SK-N-SH (cell line): ENCODE results near the gene EXOSC2.

Experiments
- CHD2 ChIP-seq: fragments of 150-350 bp; IDR thresholded peaks from 2 replicates; pipeline ENCODE4 v1.6.1; 2018; ENCODE audit warnings: low read length; ENCODE audit not compliant: partially characterized antibody
- EP300 ChIP-seq, 2 experiments: IDR thresholded peaks; 2 replicates each; pipeline versions ENCODE4 v1.4.0 to v1.6.1; 2012; ENCODE audit warnings: borderline replicate concordance in 1 of 2, low read depth in 1 of 2, low read length in 1 of 2
- TF ChIP-seq, protein P1 (sequence below): fragments of 200-600 bp; sonication (generic); IDR thresholded peaks from 2 replicates; pipeline ENCODE4 v1.6.1; 2017; ENCODE audit warnings: antibody characterized with exemption, mild to moderate bottlenecking, moderate library complexity

DNA sequence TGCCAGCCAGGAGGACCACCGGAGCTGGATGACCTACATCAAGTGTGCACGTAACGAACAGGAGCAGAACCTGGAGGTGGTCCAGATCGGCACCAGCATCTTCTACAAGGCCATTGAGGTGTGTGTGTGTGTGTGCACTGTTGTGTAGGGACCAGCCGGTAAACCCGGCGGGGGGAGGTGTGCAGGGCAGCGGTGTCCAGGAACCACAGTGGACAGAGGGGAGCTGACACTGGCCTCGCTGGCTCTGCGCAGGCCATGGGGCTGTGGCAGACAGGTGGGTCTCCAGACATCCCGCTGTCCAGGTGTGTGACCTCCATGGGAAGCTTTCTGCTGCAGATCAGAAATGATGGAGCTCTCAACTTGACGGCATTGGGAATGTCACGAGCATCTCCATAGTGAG is 25.4 kb upstream of the EXOSC2 start:
- TF ChIP-seq, protein P1, sequence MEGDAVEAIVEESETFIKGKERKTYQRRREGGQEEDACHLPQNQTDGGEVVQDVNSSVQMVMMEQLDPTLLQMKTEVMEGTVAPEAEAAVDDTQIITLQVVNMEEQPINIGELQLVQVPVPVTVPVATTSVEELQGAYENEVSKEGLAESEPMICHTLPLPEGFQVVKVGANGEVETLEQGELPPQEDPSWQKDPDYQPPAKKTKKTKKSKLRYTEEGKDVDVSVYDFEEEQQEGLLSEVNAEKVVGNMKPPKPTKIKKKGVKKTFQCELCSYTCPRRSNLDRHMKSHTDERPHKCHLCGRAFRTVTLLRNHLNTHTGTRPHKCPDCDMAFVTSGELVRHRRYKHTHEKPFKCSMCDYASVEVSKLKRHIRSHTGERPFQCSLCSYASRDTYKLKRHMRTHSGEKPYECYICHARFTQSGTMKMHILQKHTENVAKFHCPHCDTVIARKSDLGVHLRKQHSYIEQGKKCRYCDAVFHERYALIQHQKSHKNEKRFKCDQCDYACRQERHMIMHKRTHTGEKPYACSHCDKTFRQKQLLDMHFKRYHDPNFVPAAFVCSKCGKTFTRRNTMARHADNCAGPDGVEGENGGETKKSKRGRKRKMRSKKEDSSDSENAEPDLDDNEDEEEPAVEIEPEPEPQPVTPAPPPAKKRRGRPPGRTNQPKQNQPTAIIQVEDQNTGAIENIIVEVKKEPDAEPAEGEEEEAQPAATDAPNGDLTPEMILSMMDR = no peak
- TF ChIP-seq EP300 (IDR thresholded peaks at IDR 0.05; ENCODE audit: borderline replicate concordance in 1 of 2, low read depth in 1 of 2, low read length in 1 of 2) (no peak), CHD2 (no peak)
